ENCODE results near the gene ZFP30.

- TF ChIP-seq POLR2A (IDR thresholded peaks at IDR 0.05) (no peak), CTCF (IDR thresholded peaks at IDR 0.05) (no peak)
Measured at GRCh38 chr19:37594982-37595382, 60.3 kb downstream of the ZFP30 start.
